Right forelimb (tissue), 1 donor: ENCODE measurements around the gene TTC21B.
"Not testable (repeated sequence)": the region's sequence is repeated elsewhere in the genome, so short reads cannot be mapped to it uniquely, and the experiment has no call there.

Source experiments
- DNase-seq: peaks from one replicate; pipeline ENCODE4 v3.0.0-alpha.2; 2018

TTC21B gene

GRCh38 chr2:165953655-165954606 lies at the start of gene TTC21B:
Gene TTC21B, minus strand, starts transcription at chr2:165953776. Its CDS starts 71 bp downstream, at chr2:165953705.
- peak; percentile 97 for DNase-seq

GRCh38 chr2:166000401-166000800 lies 46.8 kb upstream of the TTC21B start:
- DNase-seq: no peak

- no peak for DNase-seq
Measured at GRCh38 chr2:165990846-165991245, 37.3 kb upstream of the TTC21B start.

DNA sequence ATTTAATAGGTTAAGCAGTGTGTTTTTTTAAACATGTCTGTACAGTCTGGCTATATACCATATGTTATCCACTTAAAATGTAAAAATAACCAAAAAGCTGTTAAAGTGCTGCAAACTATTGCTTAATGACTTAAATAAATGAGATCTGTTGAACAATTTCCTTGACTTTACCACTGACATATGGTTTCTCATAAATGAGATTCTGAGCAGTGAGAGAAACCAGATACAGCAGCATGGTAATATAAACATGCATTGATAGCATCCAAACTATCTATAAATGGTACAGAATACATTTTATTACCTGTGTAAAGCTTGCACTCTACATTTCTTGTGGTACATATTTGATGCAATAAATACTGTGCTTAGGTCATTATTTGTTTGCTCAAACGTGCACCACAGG lies 36.3 kb upstream of the TTC21B start:
- DNase-seq: no peak

DNA sequence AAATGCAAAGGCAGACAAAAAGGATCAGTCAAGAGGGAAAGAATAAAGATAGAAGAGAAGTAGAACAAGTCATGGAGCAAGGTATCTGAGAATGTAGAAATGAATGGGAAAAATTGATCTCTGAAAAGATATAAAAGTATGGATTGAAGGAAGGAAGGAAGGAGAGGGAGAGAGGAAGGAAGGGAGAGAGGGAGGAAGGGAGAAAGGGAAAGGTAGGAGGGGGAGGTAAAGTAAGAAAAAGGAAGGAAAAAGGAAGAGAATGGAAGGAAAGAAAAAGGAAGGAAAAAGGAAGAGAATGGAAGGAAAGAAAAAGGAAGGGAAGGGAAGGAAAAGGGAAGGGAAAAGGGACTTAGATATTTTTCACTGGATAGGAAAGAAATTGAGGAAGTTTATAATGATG lies 31.5 kb upstream of the TTC21B start:
- no peak for DNase-seq

DNA sequence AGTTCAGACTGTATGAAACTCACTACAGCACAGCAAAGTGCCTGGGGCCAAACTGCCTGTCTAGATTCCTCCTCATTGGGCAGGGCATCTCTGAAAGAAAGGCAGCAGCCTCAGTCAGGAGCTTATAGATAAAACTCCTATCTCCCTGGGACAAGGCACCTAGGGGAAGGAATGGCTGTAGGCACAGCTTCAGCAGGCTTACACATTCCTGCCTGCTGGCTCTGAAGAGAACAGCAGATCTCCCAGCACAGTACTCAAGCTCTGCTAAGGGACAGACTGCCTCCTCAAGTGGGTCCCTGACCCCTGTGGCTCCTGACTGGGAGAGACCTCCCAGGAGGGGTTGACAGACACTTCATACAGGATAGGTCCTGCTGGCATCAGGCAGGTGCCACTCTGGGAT lies 18.6 kb upstream of the TTC21B start:
- DNase-seq: not testable (repeated sequence)

- no peak for DNase-seq
Measured at GRCh38 chr2:165970663-165971062, 17.1 kb upstream of the TTC21B start.

- no peak for DNase-seq
Measured at GRCh38 chr2:165969227-165969626, 15.7 kb upstream of the TTC21B start.

- DNase-seq: no peak
Measured at GRCh38 chr2:165967746-165968145, 14.2 kb upstream of the TTC21B start.

- DNase-seq: no peak
Measured at GRCh38 chr2:165961818-165962217, 8.2 kb upstream of the TTC21B start.

DNA sequence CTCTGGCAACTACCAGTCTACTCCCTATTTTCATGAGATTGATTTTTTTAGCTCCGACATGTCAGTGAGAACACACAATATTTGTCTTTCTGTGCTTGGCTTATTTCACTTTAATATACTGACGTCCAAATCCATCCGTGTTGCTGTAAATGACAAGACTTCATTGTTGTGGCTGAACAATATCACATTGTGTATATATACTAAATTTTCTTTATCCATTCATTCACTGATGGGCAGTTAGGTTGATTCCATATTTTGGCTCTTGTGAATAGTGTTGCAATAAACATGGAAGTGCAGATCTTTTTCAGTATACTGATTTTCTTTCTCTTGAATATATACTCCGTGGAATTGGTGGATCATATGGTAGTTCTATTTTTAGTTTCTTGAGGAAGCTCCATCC lies 5.8 kb upstream of the TTC21B start:
- no peak for DNase-seq

- DNase-seq: no peak
Measured at GRCh38 chr2:165958313-165958960, 4.9 kb upstream of the TTC21B start.

DNA sequence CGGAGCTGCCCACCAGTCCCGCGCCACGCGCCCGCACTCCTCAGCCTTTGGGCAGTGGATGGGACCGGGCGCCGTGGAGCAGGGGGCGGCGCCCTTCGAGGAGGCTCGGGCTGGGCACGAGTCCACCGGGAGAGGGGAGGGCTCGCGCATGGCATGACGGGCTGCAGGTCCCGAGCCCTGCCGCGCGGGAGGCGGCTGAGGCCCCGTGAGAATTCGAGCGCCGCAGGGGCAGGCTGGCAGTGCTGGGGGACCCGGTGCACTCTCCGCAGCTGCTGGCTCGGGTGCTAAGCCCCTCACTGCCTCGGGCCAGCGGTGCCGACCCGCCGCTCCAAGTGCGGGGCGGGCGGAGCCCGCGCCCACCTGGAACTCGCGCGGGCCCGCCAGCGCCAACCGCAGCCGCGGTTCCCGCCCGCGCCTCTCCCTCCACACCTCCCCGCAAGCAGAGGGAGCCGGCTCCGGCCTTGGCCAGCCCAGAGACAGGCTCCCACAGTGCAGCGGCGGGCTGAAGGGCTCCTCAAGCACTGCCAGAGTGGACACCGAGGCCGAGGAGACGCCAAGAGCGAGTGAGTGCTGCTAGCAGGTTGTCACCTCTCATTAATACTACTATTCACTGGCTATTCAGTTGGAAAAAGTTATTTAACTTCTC lies 3.6 kb upstream of the TTC21B start:
- no peak for DNase-seq

- DNase-seq: no peak
Measured at GRCh38 chr2:165953306-165953654, 296 bp downstream of the TTC21B start.

DNA sequence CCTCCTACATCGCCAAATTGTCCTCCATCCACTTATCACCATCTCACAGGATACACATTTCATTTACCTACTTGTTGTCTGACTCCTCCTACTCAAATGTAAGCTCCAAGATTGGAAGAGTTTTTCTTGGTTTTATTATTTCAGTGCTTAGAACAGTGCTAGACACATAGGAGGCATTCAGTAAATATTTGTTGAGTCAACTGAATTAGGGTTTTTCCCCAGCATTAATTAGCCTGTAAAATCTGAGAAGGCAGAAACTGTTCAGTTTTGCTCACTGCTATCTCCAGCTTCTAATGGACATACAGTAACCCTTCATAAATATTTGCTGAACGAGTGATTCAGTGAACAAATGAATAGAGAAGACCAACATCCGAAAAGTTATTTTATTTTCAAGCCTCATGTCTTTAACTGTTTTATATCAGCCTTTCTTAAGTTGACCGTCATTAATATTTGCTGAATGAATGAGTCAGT lies 800 bp downstream of the TTC21B start:
- no peak for DNase-seq

DNA sequence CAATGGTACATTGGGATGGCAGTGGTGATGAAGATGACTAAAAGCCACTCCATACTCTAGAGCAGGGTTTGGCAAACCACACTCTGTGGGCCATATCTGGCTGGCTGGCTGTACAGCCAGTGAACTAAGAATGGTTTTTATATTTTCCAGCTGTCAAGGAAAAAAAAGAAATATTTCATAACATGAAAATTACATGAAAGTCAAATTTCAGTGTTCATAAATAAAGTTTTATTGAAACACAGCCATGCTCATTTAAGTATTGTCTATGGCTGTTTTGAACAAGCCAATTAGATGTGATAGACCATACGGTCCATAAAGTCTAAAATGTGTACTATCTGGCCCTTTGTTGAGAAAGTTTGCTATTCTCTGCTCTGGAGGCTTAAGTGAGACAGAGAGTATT lies 1.5 kb downstream of the TTC21B start:
- no peak for DNase-seq

DNA sequence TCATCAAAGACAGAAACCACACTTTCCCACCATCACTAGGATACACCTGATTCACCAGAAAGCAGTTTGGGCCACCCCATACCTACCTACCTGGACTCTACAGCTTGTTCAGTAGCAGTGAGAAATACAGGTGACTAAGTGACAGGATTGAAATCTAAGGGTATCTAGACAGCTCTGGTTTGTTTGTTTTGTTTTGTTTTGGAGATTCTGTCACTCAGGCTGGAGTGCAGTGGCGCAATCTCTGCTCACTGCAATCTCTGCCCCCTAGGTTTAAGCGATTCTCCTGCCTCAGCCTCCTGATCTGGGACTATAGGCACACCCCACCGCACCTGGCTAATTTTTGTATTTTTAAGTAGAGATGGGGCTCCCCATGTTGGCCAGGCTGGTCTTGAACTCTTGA lies 3.1 kb downstream of the TTC21B start:
- no peak for DNase-seq

DNA sequence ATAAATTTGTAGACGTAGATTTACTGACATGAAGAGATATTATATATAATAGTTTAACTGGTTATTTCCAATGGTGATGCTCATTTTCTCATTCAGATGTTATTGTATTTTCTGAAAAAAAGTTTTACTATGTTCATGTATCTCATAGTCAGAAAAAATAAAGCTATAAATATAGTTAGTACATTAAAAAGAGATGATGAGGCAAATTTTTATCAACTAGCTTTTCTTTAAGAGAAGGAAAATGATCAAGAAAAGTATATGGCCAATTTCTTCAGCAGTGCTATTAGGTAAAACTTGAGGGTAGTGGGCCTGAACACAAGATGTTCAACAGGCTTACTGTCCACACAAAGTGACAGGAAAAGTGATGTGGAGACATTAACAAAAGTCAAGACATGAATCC lies 11.7 kb downstream of the TTC21B start:
- no peak for DNase-seq

DNA sequence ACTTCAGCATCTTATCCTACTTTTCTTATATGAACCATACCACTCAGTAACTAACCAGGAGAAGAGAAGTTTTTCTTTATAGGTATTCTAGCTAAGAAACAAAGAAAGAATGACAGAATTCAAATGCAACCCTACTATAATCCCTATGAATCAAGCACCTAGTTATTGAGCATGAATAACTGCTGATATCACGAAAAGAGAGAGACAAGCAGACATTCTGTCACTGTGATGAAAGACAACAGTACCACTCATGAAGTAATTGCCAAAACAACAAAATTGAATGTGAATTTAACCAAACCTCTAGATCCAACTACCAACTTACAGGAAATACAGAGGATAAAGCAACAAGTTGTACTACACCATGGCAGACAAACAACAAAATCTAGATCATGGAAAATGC lies 15.3 kb downstream of the TTC21B start:
- no peak for DNase-seq

DNA sequence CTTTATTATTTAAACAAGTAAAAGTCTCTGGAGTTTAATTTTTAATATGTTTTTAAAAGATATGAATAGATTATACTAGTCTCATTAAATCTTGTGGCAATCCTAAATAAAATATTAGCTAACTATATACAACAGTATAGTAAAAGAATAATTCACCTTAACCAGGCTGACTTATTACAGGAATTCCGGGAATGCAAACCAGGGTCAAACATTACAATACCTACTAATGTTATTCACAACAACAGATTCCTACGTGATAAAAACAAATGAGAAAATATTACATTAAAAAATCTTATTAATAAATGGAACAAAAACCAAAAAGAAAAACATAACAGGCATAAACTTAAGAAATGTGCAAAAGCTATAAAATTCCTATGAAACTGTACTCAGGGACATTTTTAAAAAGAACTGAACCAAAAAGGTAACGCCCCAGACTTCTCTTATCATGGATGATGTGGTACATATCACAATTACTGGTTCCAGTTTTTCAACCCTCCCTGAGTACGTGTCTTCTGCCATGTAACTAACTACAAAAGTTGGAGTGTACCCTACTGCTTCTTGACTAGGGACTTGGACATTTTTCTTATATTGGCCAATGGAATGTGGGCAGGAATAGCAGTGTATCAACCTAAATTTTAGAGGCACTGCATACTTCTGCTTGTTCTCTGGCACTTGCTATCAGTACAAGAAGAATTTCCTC lies 20.2 kb downstream of the TTC21B start:
- DNase-seq: no peak

DNA sequence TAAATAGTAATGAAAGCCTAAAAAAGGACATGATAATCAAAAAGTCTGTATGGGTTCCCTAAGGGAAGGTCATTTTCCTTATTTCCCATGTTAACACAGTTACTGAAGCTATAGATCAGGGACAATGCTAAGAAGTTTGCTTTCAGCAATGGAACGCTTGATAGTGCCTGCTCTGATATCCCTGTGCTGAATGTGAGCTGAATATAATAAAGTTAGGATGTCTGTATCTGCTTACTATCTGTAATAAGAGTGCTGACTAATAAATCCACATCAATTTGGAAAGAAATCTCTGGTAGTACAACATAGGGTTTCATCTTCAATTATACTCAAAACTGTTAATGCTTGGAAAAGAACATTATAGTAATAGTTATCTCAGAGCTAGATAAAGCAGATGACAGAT lies 25.8 kb downstream of the TTC21B start:
- no peak for DNase-seq

- no peak for DNase-seq
Measured at GRCh38 chr2:165927353-165927752, 26.2 kb downstream of the TTC21B start.

- no peak for DNase-seq
Measured at GRCh38 chr2:165924946-165925345, 28.6 kb downstream of the TTC21B start.
